MV-4-11 (cell line): ENCODE results near the gene TMC7.
"Not testable (repeated sequence)": the region's sequence is repeated elsewhere in the genome, so short reads cannot be mapped to it uniquely, and the experiment has no call there.

Source experiments
- DNase-seq: peaks from one replicate; lab custom pipeline; 2025; lab: John Stamatoyannopoulos, UW

Gene TMC7

DNA sequence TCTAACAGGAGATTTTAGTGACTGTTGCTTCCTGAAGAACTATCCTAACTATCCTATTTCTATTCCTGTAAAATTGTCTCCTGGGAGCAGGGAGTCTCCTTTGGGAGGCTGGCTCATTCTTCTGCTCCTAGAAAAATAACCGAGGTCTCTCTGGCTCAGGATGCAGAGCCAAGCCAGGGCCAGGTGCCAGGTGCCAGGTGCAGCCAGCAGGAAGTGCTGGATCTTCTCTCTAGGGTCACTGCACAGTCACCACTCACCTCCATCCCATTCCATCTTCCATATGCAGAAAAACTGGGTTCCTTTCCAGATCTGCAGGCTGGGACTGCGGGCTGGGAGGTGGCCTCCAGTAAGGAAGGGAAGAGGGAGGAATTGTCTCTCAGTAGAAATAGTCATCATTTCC lies 3.8 kb upstream of the TMC7 start:
- no peak for DNase-seq

DNA sequence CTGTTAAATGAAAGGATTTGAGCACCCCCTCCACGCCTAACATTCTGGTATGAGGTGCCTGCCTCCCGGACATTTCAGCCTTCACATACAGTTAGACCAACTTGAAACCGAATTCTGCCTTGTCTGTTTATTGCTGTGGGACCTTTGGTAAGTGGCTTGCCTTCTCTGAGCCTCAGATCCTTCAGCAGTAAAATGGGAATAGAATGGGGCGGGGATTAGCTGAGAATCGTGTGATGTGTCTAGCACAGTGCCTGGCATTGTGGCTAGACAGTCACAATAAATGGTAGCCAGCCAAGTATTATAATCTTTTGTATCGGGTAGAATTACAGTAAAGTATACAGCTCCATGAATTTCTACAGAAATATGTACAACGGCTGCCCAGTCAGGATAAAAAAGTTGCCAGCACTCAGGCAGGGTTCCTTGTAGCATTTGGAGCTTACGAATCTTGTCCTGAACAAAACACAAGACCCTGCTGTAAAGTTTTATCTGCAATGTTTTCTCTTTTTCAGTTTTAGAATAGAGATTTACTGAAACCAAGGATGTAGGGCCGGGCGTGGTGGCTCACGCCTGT lies 786 bp downstream of the TMC7 start:
- no peak for DNase-seq

DNA sequence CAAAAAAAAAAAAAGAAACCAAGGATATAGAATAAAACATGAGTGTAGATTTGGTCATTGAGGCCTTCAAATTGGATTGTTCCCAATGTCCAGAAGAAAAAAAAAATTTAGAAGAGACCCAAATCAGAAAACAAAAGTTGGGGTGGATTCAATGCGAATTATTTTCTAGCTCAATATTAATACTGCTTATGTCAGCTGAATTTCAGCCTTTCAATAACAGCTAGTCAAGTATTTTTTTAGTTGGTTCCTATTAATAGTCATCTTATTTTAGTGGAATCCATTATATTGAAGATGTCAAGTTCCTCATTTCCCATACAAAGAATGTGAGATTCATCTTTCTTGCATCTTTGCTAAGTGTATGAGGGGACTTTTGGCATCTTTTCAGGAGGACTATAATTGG lies 1.5 kb downstream of the TMC7 start:
- DNase-seq: not testable (repeated sequence)

DNA sequence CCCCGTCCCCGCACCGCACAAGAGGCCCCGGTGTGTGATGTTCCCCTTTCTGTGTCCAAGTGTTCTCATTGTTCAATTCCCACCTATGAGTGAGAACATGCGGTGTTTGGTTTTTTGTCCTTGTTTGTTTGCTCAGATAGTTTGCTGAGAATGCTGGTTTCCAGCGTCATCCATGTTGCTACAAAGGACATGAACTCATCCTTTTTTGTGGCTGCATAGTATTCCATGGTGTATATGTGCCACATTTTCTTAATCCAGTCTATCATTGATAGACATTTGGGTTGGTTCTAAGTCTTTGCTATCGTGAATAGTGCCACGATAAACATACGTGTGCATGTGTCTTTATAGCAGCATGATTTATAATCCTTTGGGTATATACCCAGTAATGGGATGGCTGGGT lies 8.0 kb downstream of the TMC7 start:
- not testable (repeated sequence) for DNase-seq

DNA sequence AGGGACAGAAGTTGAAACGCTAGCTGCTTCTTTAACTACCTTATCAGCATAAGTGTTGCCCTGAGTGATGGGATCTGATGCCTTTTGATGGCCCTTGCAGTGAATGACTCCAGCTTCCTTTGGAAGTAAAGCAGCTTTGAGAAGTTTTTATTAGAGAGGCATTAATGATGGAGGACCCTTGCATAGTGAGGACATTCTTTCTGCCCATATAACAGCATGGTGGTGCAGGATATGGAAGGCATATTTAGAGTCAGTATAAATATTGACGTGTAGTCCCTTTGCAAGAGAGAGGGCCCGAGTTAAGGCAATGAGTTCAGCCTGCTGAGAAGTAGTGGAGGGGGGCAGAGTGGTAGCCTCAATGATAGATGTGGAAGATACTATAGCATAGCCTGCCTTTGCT lies 9.8 kb downstream of the TMC7 start:
- not testable (repeated sequence) for DNase-seq

DNA sequence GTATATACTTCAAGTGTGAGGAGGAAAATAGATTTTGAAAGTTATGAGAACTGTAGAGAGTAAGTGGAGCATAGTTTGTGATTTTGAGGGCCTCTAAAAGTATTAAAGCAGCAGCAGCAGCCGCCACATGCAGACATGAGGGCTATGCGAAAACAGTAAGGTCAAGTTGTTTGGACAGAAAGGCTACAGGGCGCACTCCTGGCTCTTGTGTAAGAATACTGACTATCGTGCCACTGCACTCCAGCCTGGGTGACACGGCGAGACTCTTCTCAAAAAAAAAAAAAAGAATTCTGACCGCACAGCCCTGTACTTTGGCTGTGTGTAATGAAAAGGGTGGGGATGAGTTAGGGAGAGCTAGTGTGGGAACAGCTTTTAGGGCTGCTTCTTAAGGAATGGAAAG lies 10.4 kb downstream of the TMC7 start:
- not testable (repeated sequence) for DNase-seq

DNA sequence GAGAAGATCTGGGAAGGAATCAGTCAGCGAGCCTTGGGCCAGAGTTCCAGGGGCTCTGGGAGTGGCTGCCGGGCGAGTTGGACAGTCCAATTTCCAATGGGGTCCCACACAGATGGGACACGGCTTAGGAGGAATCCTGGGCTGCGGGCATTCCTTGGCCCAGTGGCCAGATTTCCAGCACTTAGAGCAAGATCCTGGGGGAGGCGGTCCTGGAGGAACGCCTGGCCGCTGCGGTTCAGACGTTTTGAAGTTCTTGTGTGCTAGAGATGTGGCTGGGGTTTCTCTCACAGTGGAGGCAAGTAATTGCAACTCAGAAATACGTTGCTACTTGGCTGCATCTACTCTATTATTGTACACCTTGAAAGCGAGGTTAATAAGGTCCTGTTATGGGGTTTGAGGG lies 11.7 kb downstream of the TMC7 start:
- DNase-seq: not testable (repeated sequence)

DNA sequence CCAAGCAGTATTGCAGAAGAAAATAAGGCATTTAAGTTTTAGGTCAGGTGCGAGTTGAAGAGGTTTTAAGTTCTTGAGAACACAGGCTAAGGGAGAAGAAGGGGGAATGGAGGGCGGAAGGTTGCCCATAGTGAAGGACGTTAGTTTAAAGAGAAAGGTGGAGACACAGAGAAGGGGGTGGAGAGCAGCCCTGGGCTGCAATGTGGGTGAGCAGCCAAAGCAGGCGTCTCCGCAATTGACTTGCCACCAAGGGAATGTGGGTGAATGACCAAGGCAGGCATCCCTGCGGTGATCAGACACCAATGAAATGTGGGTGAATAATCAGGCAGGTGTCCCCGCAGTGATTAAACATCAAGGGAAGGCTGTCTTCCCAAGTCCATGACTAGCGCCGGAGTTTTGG lies 12.8 kb downstream of the TMC7 start:
- DNase-seq: not testable (repeated sequence)

DNA sequence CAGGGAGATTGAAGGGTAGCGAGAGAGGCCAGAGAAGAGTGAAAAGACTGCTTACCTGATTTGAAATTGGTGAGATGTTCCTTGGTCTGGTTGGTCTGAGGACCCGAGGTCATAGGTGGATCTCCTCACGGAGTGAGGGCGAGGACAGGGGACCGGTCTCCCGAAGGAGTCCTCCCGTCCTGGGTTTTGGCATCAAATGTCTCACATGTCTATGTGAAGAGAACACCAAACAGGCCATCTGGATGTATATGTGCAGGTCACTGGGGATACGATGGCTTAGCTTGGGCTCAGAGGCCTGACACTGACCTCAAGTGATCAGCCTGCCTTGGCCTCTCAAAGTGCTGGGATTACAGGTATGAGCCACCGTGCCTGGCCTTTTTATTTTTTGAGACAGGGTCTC lies 13.3 kb downstream of the TMC7 start:
- not testable (repeated sequence) for DNase-seq

DNA sequence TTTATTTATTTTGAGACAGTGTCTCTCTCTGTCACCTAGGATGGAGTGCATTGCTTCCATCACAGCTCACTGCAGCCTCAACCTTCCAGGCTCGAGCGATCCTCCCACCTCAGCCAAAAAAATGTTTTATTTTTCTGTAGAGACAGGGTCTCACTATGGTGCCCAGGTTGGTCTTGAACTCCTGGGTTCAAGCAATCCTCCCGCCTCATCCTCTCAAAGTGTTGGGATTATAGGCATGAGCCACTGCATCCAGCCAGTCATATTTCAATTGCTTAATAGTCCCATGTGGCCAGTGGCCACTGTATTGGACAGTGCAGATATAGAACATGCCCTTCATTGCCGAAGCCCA lies 15.3 kb downstream of the TMC7 start:
- no peak for DNase-seq

DNA sequence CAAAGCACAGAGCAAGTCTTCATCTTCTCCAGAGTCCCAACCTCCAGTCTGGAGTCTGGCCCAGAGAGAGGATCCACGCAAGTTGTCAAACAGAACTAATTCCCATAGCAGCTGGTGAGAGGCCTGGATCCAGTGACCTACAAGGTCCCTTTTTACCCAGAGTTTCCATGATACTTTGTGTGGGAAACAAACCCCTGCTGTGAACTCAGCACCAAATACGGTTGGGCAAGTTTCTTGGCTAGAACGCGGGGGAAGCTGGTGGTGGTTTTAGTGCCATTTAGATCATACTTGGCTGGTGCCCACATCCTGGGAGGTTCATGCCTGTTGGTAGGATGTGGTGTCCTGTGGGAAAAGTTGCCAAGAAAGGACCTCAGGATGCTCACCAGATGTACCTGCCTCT lies 18.1 kb downstream of the TMC7 start:
- no peak for DNase-seq

DNA sequence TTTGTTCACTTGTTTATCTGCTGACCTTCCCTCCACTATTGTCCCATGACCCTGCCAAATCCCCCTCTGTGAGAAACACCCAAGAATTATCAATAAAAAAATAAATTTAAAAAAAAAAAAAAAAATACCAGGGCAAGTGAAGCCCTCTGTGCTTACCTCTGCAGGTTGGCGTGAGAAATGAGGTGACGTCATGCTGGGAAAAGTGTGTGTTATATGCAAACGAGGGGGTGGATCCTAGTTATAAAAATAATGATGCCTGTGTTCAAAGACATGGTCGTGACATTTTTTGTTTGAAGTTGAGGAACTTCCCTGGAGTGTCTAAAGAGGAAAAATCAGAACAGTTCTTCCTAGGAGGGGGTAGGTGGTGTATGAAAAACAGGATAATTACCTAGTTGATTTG lies 20.2 kb downstream of the TMC7 start:
- no peak for DNase-seq

DNA sequence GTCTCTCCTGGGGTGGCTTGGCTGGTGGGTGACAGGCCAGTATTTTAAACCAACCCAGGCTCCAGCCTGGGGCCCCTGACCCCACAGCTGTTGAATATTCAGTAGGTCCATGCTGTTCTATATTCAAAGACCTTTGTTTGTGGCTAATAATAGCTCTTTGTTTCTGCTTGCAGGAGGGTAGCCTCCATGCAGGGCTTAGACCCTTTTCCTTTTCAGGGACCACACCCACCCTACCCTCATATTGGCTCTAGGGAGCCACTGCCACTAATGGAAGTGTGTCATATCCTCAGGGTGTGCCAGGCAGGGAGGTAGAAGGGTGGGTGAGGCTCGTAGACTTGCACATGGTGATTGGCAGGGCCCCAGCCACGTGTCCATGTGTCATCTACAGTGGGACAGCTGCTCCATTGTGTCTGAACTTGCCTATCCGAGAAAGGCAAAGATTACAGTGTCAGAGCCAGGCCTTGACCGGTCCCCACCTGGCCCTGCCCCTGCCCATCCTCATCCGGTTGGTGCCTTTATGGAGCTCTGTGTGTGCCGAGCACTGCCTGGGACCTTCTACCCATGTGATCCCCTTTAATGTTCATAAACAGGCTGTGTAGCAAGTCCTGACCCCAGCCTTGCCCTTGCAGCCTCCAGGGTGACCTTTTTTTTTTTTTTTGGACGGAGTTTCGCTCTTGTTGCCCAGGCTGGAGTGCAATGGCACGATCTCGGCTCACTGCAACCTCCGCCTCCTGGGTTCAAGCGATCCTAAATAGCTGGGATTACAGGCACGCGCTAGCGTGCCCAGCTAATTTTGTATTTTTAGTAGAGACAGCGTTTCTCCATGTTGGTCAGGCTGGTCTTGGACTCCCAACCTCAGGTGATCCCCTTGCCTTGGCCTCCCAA lies 22.1 kb downstream of the TMC7 start:
- no peak for DNase-seq

DNA sequence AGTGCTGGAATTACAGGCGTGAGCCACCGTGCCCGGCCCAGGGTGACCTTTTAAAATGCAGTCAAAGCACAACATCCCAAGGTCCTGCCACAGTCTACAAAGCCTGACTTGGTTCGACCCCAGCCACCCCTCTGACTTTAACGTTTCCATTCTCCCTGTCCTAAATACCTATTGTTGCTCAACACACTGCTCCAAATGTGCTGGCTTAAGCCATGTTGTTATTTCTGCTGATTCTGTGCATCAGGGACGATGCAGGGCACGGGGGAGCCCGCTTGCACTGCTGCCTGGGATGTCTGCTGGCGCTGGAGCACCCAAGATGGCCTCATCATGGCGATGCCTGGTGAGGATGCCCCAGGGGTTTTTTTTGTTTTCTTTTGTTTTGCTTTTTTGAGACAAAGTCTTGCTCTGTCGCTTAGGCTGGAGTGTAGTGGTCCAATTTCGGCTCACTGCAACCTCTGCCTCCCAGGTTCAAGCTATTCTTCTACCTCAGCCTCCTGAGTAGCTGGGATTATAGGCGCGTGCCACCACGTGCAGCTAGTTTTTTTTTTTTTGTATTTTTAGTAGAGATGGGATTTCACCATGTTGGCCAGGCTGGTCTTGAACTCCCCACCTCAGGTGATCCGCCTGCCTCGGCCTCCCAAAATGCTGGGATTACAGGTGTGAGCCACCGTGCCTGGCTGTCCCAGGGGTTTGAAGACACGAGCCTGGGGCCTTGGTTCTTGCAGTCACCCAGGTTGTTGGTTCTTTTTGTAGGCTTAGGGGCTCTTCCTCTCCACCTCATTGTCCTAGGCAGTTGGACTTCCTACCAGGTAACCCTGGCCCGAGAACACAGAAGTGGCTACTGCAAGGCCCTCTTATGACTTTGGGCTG lies 22.9 kb downstream of the TMC7 start:
- DNase-seq: no peak

DNA sequence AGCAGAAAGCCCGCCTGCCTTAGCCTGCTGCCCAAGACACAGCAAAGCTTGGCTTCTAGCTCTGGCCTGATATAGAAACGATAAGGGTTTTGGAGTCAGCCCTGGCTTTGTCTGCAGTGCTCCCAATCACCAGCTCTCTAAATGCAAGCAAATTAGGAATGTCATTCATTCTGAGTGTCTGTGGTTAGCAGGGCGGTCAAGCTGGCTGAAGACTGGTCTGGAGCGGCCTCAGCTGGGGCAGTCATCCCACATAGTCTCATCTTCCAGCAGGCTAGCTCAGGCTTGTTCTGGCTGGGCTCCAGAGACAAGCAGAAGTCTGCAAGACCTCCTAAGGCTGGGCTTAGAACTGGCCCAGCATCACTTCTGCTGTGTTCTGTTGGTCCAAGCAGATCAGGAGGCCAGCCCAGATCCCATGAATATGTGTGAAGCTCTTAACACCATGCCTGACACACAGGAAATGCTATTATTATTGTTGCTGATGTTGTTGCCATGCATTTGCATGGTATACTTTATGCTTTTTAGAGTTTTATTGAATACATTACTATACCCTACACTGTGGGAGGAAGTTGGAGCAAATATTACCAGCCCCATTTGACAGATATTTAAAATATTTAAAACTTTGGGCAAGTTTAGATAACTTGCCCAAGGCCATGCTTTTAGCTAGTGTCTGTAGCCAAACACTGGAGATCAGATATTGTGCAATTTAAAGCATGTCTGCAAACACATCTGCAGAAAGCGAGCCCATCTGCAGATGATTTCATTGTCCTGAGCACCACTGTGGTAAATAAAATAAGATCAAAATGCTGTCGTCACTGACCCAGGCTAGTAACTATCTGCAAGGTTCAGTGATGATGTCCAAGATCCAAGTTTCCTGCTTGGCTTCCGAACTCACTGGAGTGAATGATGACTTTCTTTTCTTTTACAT lies 24.8 kb downstream of the TMC7 start:
- DNase-seq: peak; percentile 32

DNA sequence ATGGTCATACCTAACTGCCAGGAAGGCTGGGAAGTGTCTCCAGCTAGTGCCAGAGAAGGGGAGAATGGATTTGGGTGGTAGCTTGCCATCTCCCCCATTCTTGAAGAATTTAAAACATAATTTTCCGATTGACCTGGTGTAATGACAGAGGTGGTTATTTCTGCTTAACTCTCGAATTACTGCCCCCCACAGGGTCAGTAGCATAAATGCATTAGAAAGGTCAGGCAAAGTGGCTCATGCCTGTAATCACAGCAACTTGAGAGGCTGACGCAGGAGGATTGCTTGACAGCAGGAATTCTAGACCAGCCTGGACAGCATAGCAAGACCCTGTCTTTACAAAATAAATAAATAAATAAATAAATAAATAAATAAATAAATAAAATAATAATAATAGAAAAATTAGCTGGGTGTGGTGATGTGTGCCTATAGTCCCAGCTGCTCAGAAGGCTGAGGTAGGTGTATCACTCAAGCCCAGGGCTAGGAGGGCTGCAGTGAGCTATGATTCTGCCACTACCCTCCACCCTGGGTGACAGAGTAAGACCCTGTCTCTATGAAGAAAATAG lies 27.5 kb downstream of the TMC7 start:
- no peak for DNase-seq

DNA sequence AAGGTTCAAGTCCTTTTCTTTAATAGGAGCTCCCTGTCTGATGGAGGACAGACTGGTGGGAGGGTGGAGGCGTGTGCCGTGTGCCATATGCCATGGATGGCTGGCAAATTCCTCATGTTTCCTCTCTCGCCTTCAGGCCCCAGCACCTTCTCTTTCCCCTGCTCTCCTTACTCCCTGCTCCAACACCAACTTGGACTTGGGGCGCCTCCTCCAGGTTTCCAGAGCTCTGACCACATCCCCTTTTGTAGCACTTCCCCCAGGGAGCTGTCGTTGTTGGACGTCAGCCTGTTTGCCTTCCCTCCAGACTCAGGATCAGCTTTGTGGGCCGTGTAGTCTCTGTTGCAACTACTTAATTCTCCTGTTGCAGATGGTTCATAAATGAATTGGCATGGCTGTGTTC lies 30.7 kb downstream of the TMC7 start:
- peak; percentile 88 for DNase-seq

DNA sequence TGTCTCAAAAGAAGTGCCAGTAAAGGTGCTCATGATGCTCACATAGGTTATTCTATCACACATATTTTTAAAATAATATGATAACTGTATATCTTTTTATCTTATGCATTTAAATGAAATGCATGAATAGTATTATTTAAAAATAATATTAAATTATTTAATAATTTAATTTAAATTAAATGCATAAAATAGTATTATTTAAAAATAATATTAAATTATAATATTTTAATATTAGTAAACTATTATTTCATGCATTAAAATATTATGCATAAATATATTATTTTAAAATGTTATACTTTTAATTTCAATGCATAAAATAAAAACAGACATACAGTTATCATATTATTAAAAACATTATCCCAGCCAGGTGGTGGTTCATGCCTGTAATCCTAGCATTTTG lies 33.4 kb downstream of the TMC7 start:
- DNase-seq: no peak

DNA sequence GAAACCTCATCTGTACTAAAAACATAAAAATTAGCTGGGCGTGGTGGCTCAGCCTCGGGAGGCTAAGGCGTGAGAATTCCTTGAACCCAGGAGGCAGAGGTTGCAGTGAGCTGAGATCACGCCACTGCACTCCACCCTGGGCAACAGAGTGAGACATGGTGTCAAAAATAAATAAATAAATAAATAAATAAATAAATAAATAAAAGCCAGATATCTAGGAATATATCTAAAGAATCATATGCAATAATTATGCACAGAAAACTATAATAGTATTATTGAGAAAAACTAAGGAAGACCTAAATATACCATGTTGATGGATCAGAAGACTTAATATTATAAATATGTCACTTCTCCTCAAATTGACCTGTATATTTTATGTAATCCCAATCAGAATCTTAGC lies 37.0 kb downstream of the TMC7 start:
- no peak for DNase-seq

DNA sequence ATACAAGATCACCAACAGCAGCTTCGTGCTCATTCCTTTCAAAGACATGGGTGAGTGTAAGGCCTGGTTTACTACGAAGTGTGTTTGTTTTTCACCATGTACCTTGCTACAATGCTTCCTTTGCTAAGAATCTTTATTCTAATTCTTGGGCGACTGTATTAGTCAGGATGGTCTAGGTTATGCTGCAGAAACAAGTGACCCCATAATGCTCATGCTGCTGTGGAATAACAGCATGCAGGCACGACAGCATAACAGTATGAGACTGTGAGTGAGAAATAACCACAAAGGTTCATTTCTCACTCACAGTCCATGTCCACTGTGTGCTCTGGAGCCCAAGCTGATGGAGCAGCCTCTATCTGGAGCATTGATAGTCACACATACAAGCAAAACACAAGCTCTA lies 38.0 kb downstream of the TMC7 start:
- DNase-seq: no peak

DNA sequence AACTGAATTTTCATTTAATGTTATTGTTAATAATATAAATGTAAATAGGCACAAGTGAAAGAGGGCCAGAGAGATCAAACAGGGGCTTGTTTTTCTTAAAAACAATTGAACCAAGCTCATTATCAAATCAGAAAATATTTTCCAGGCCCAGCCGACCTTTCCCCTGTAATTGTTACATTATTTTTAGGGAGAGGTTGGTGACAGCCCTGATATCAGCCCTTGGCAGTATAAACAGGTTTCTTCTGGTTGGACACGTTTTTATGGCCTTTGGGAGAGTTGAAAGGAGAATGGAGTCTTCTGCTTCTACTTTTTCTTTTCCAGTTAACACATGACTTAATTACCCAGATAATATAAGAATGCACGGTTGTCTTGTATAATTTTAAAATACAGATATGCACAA lies 43.7 kb downstream of the TMC7 start:
- no peak for DNase-seq

DNA sequence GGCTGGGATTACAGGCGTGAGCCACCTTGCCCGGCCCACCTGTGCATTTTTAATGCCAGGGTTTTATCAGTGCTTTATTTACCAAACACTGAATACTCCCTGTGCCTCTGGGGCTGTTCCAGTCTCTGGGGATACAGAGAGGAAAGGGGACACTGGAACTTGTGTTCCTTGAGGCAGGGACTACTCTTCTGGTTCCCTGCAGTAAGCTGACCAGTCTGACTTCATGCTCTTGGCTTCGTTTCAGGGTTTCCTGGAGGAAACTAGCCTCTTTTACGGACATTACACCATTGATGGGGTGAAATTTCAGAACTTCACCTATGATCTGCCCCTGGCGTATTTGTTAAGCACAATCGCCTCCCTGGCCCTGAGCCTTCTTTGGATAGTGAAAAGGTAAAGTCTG lies 46.2 kb downstream of the TMC7 start:
- no peak for DNase-seq
